HG02970 (cell line): ENCODE measurements around the gene ACTN1.

Source experiments
- ATAC-seq: cut with Tn5 transposase; IDR thresholded peaks from one replicate; pipeline ENCODE4 v1.9.1; 2021; ENCODE audit warnings: mild to moderate bottlenecking, moderate library complexity, moderate number of reproducible peaks; ENCODE audit not compliant: unreplicated experiment, low FRiP score

The ACTN1 gene

DNA sequence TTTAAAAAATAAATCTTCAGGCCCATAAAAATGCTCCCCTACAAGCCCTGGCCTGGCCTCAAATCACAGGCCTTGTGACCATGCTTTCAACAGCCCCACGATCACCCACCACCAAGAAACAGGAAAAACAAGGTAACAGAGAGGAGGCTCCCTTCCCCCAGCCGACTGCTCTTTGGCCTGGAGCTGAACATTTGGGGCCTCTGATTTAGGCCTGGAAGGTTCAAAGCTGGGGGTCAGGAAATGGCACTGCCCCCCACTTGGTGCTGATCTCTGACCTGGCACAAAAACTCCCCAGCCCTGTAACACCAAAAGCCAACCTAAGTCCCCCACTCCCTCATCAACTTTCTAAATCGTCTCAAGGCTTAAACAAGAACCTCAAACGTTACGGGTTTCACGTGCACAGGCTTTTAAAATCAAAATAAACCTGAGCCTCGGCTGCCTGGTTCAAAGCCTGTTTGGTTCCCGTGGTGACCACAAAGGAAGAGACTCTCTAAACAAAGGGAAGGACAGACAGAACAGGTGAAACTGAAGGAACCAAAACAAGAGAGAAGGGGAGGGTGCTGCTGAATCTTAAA lies 9.0 kb downstream of the ACTN1 start:
- ATAC-seq = no peak

DNA sequence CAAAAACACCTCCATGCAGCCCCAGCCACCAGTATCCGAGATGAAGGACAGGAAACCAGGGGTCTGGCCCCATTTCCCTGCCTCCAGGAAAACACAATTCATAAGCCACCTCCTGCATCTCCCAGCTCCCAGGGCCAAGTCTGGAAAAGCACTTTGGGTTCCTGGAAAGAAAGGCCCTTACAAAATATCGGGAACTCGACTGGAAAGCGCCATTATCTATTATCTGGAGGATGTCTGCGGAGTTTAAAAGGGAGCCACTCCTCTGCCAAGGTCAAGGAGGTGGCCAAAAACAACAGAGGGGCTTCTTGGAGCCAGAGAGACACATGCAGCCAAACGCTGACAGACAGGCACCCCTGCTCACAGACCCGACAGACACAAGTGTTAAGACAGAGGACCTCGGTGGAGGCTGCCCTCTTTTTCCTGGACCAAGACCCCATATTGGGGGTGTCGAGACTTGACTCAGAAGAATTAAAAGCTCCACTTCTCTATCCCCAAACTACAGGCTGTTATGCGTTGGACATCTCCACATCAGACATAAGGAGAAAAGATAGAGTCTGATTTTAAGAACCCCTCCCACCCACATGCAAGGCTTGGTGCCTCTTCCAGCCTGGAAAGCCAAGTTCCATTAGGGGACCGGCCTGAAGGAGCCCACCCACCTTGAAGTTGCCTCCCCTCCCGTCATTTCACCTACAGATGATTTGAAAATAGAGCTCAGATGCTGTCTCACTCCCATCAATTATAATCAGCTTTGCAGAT lies 9.6 kb downstream of the ACTN1 start:
- no peak for ATAC-seq

DNA sequence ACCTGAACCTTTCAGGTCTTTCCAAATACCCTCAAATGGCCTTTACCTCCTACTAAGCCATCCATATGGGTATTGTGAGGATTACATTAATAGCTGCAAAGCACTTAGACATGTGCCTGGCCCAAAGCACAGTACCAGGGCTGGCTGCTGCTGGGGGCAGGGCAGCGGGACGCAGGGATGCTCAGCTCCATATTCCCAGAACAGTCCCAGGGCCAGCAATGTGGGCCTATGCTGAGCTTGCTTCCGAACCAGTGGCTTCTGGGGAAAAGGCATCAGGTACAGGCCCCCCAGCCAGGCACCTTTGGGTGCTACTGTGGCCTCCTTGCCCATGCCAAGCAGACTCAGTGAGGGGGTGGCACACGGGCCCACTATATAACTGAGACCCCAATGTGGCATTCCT lies 10.4 kb downstream of the ACTN1 start:
- no peak for ATAC-seq

DNA sequence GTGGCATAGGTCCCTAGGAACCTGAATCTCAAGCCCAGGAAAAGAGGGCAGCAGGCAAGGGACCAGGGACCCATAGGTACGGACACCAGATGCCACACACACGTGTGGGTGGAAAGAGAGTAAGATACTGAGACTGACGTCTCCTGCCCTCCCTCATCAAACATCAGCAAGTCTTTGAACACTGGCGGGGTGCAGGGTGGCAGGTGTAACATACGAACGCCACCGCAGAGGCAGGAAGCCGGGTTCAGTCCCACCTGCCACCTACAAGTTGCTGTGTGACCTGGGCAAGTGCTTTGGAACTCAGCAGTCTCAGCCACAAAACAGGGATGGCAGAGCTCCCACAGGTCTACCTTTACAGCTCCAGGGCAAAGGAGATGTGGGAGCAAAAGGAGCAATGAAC lies 11.1 kb downstream of the ACTN1 start:
- no peak for ATAC-seq

DNA sequence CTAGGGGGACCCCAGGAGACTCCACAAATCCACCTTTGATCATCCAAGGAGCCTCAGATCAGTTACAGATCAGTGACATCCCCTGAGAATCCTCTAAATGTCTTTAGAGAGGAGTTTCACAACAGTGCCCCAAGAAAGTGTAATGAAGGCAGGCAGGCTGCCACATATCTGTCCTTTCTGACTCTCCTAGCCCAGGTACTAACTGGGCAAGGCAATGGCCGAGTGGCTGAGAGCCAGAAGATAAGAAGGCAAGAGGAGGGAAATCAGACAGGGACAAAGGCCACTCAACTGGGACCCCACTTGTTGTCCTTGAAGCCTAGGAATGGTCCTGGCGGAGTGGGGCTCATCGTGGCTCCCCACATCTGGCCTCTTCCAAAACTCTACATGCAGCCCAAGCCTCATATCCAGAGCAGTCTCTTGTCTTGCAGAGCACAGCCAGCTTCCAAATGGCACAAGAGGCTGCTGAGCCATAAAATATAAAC lies 11.6 kb downstream of the ACTN1 start:
- ATAC-seq = no peak

DNA sequence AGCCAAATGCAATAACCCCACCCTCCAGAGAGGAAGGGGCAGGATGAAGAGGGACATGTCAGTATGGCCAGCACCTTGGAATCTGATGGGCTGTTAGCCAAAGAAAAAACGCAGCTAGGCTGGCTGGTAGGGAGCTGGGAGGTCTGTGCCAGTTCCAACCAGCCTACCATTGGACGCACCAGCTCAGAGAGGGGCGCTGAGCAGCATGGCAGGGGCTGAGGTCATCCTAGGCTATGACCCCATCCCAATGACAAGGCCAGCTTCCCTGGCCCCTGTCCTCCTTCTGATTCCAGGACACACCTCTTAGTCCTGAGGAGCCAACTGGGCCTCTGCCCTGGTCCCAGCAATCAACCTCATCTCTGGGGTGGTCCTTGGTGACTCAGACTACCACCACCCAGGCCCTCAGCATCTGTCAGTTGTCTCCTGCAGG lies 12.2 kb downstream of the ACTN1 start:
- ATAC-seq = no peak

DNA sequence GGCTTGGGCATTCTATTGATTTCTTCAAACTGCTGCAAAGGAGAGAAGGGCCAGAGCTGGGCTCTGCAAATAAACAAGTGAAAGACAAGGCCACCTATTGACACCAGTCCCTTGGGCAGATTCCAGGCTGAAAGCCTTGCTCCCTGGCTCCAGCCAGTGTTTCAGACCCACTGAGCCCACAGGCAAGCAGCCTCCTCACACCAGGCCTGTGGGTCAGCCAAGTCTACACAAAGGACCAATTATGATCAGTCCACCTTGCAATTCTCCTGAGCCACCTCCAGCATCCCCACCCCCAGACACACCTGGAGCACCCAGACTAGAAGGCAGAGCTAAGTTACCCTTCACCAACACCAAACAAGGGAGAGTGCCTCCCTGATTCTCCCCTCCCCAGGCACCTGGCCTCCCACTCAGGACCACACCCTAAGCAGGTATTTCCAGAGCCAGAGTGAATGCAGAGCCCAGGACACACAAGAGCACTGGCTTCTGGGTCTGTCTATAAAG lies 13.8 kb downstream of the ACTN1 start:
- no peak for ATAC-seq

DNA sequence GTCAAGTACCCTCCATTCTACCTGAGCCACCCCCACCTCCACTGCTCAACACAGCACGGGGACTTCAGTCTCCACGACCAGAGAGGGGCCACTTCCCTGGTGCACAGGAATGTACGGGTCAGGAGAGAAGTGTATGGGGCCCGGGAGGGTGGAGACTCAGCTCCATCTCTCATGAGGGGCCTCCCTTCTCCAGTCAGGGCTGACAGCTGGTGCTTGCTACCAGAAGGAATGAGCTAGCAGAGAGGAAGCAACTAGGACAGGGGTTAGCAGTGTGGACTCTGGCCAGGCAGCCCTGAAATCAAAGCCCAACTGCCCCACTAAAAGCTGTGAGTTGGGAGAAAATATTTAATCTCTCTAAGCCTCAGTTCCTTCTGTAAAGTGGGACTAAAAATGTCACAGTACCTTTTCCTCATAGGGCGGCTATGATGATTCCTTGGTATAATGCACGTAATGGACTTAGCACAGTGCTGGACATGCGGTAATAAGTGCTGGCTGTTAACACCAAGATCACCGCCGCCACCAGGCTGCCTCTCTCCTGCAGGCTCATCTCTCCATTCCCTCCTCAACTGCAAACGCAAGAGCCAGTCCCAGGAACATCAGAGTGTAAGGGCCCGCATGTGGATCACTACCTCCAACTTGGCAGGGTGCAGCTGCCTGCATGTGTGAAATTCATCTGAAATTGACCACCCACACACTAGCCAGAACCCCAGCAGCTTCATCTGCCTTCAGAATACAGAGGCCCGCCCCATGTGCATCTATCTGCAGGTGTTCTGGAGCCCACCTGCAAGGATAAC lies 14.6 kb downstream of the ACTN1 start:
- no peak for ATAC-seq

DNA sequence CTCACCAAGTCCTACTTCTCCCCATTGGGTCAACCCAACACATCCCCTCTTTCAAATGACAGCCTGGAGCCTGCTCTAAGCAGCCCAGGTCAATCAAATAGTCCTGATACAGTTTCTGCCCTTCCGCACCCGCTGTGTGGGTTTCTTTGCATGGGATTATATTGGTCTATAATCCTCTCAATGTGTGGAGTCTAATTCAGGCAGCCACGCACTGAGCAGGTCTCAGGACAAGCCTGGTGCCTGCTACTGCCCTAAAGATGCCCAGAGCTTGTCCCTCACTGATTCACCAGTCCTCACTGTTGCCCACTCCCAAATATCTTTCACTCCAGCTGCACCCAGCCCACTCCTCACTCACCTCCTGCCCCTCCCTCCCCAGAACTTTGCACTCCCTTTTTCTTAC lies 16.4 kb downstream of the ACTN1 start:
- ATAC-seq = no peak

DNA sequence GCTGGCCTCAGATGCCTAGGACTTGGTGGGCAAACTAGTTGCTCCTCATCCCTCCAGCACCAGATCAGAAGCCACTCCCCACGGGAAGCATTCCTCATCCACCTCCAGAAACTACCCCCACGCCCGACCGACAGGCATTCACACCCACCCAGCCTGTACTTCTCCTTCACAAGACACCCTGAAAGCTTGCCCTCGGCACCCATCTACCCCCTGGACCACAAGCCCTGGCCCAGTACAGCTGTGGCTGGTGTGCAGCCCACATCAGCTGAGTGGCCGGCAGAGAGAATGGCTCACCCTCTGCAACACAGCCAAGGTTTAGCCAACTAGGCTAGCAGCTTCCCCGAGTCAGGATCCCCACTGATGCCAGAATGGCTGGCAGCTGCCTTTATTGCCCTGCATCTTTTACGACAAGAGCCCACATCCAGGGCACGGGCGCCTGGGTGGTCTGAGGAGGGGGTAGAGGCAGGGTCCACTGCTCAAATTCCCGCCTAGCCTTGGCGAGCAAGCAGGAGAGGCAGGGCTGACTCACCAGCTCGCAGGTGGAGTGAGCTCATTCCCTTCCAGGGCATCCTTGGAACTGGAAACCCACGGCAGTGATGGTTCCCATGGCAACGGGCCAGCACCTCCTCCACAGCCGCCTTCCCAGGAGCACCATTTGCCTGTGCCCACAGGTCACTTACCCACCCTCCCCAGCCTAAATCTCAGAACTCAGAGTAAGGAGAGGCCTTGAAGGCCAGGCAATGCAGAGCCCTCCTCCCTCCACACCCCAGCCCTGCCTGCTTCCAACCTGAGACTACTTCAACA lies 17.1 kb downstream of the ACTN1 start:
- ATAC-seq = no peak

DNA sequence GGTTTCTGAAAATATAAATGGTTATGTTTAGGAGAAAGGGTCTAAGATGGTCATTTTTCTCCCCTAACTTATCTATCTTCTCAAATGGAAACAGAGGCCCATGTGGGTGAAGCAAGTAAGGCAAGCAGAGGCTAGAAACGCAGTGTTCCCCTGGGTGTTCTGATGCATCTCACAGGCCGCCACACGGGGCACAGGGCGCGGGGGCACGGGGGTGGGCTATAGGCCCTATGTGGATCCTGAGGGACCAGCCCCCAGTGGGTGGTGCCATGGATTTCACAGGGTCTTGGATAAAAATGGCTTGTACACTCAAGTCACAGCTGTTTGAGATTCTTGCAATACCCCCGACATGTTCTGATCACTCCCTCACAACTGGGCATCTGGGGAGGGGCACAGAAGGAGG lies 17.7 kb downstream of the ACTN1 start:
- ATAC-seq = no peak

DNA sequence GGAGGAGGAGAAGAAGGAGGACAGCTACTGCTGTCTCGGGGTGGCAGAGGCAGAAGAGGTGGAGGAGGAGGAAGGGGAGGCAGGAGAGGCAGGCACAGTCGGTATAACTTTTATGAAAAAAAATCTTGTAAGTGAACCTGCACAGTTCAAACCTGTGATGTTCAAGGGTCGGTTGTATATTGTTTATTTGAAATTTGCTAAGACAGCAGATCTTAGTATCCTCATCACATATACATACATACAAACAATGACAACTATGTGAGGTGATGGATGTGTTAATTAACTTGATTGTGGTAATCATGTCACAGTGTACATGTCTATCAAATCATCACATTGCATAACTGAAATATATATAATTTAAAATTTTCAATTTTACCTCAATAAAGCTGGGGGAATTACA lies 19.0 kb downstream of the ACTN1 start:
- ATAC-seq = no peak

DNA sequence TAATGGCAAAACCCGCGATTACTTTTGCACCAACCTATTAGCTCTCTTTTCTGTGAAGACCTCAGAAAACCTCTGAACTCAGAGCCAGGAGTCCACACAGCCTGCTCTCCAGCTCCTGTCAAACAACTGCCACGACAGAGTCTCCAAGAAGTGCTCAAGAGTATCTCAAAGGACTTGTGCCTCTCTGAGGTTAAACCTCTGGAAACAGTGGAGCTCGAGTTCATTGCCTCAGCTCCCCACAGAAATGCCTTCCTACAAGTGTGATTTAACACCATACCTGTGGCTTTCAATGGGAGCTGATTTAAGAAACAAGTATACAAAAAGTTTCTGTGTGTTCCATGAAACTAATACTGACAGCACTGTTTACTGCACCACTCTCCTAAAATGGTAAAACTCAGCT lies 20.1 kb downstream of the ACTN1 start:
- no peak for ATAC-seq

DNA sequence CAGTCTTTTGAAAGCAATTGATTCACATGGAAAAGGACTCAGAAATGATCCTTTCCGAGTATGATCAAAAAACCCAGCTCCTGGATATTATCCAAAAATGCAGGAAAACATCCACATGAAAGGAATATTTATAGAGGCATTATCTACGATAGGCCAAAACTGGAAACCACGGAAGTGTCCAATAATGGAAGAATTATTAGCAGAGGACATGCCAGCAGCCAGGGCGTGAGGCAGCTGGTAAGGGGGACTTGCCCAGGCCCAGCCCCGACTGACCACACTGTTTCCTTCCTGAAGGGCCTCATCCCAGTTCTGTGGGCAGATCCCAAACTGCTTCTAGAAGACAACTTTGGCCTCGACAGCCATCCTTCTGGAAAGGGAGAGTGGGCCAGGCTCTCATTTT lies 20.5 kb downstream of the ACTN1 start:
- ATAC-seq = no peak

DNA sequence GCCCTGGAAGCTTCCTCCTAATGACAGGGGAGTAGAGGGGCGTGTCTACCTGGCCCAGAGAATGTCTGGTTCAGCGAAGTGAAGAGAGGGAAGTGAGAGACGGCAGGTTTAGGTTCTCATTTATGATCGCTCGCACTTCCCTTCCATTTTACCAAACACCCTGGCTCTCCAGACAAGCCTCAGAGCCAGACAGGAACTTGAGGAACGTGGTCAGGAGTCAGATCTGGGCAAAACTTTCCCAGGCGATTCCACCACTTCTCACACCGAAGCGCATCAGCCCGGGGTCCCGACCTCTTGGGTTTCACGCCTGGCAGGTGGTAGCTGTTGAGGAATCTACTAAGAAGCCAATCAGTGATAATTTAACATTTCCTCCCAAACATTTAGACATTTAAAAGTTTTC lies 21.3 kb downstream of the ACTN1 start:
- no peak for ATAC-seq

DNA sequence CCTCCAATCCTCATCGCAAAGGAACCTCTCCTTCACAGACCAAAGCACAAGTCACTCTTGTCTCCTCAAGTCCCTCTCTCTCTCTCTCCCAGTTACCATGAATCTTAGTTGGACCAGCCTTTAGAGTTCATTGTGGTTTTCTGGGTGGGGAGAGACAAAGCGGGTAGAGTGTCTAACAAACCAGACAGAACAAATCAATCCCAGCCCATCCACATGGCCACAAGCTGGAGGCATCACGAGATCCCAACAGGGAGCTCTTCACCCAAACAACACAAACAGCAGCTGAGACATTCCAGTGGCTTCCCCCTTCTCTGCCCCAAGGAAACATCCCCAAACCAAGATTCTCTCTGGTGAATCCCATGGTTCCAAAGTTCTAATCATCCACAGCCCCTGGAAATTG lies 22.4 kb downstream of the ACTN1 start:
- no peak for ATAC-seq

DNA sequence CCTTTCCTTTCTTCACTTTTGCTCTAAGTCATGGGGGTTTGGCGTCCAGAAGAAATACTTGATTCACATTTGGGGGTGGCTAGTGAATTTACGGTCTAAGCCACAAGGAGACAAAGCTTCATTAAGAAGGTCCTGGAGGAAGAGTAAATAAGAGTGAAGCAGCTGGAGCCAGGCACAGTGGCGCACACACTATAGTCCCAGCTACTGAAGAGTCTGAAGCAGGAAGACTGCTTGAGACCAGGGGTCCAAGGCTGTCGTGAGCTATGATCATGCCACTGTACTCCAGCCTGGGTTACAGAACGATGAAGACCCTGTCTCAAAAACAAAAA lies 23.3 kb downstream of the ACTN1 start:
- no peak for ATAC-seq

DNA sequence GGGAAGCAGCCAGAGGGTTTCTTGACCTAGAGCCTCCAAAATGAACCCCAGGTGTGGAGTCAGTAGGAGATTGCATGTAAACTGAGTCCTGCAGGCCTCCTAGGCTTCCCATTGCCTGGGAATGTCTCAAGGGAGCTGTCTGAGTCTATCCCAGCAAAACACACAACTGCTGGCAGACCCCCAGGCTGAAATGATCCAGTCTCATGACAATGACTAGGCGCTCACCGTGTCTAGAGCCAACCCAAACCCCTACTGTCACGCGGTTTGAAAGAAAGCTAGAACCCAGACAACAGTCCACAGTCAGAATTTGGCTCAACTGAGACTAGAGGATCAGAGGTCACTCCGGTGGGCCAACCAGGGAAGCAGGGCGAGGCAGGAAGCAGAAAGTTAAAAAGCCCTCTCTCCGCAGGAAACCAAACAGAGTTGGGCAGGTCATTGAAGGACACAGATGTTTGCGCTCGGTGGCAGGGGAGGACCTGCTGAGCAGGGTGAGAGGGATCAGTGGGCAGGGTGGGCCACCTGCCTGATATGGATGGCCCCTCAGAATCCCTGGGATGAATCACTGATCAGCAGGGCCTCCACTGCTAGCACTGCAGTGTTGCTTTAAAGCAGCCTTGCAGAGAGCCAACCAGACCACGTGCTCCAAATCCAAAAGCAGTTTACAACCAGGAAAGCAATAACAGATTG lies 23.8 kb downstream of the ACTN1 start:
- ATAC-seq = no peak

DNA sequence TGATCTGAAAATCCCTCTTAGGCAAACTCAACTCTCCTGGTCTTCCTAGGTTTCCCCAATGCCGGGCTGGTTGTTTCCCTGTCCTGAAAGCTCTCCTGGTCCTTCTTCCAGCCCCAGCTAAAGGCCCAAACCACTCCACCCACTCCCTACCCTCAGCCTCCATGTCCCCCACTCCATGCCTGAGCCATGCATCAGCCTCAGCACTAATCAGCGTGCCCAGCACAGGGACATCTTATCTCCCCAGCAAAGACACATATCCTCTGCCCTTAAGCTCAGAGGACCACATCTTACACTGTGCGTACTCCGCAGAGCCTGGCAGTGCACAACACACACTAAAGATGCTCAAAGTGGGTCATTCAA lies 25.9 kb downstream of the ACTN1 start:
- ATAC-seq = no peak

DNA sequence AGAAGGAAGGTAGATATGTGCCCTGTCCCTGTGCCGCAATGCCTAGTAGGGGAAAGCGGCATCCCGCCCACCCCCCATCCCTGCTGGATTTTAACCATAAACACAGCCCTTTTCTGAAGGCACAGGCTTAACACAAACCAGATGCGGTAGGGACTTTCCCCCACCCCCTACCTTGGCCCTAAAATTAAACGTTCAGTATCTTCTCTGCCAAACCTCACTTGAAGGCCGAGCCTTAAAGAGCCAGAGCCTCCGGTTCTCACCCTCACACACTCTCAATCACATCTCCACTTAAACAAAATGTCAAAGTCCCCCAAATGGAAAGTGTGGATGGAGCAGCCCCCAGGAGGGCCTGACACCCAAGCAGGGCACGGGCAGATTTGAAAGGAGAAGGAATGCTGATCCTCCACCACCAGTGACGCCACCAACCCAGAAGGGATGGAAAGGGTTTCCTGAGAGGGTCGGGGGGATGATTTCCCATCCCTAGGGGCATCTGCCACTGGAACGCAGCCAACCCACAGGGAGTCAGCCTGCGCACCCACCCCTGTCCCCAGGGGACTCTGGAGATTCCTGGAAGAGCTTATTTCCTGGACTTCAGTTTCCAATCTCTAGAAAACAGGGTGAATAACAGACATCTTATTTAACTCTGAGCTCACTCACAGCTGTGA lies 26.4 kb downstream of the ACTN1 start:
- ATAC-seq = no peak
